Liver (tissue), 9 donors: ENCODE results near the gene VPS35L. TPM values are rescaled to one million over a fixed set of nuclear protein-coding genes. Genes with fewer than 3 reads are reported as not detected.

Experiments used
- DNase-seq: peaks from one replicate; pipeline ENCODE4 v3.0.0-alpha.2; 2017; ENCODE audit warnings: low spot score
- H3K27ac ChIP-seq, 2 donors: one replicate each; pipeline ENCODE4 v1.7.0; 2013; ENCODE audit warnings: inconsistent platforms in 2 of 2, low read length in 2 of 2, control low read depth in 1 of 2, low read depth in 1 of 2, mild to moderate bottlenecking in 1 of 2
- H3K27me3 ChIP-seq, 4 donors: one replicate each; pipeline versions ENCODE4 v1.6.1 to v1.7.0; 2013; ENCODE audit warnings: low read length in 3 of 4, inconsistent platforms in 1 of 4, mild to moderate bottlenecking in 1 of 4, moderate library complexity in 1 of 4; ENCODE audit not compliant: control insufficient read depth in 4 of 4, insufficient read depth in 4 of 4
- H3K36me3 ChIP-seq, 4 donors: one replicate each; pipeline versions ENCODE4 v1.6.1 to v1.7.0; 2013; ENCODE audit warnings: low read length in 3 of 4, mild to moderate bottlenecking in 3 of 4, low read depth in 1 of 4, moderate library complexity in 1 of 4; ENCODE audit not compliant: control insufficient read depth in 4 of 4, insufficient read depth in 3 of 4
- H3K4me1 ChIP-seq, 4 donors: one replicate each; pipeline versions ENCODE4 v1.6.1 to v1.7.0; 2013; ENCODE audit warnings: low read length in 3 of 4, mild to moderate bottlenecking in 3 of 4, moderate library complexity in 1 of 4; ENCODE audit not compliant: control insufficient read depth in 4 of 4, insufficient read depth in 4 of 4
- H3K4me3 ChIP-seq, 3 donors: one replicate each; pipeline versions ENCODE4 v1.6.1 to v1.7.0; 2013; ENCODE audit warnings: low read length in 3 of 3, control low read depth in 1 of 3, low read depth in 1 of 3, mild to moderate bottlenecking in 1 of 3
- H3K9ac ChIP-seq, 2 donors: one replicate each; pipeline ENCODE4 v1.7.0; 2013; ENCODE audit warnings: low read length in 2 of 2, mild to moderate bottlenecking in 2 of 2, moderate library complexity in 2 of 2, control low read depth in 1 of 2, low read depth in 1 of 2
- H3K9me3 ChIP-seq, 4 donors: one replicate each; pipeline versions ENCODE4 v1.6.1 to v1.7.0; 2013; ENCODE audit warnings: low read length in 3 of 4; ENCODE audit not compliant: control insufficient read depth in 4 of 4
- FOXA1 ChIP-seq: IDR thresholded peaks from 2 replicates; pipeline ENCODE4 v1.6.1; 2016; ENCODE audit warnings: antibody characterized with exemption
- FOXA2 ChIP-seq: IDR thresholded peaks from 2 replicates; pipeline ENCODE4 v1.6.1; 2016; ENCODE audit warnings: antibody characterized with exemption
- GABPA ChIP-seq, 2 donors: IDR thresholded peaks in 1 of 2; conservative IDR thresholded peaks in 1 of 2; 2 replicates each; pipeline ENCODE4 v1.6.1; 2016; ENCODE audit warnings: antibody characterized with exemption in 2 of 2, mild to moderate bottlenecking in 1 of 2, moderate library complexity in 1 of 2
- HNF4A ChIP-seq, 2 donors: conservative IDR thresholded peaks; 2 replicates each; pipeline ENCODE4 v1.6.1; 2016; ENCODE audit warnings: antibody characterized with exemption in 2 of 2, mild to moderate bottlenecking in 2 of 2
- HNF4G ChIP-seq: IDR thresholded peaks from 2 replicates; pipeline ENCODE4 v1.6.1; 2016; ENCODE audit warnings: antibody characterized with exemption
- JUND ChIP-seq, 2 donors: IDR thresholded peaks; 2 replicates each; pipeline ENCODE4 v1.6.1; 2016; ENCODE audit warnings: antibody characterized with exemption in 2 of 2
- MAX ChIP-seq: IDR thresholded peaks from 2 replicates; pipeline ENCODE4 v1.6.1; 2016; ENCODE audit warnings: antibody characterized with exemption
- NR2F2 ChIP-seq: IDR thresholded peaks from 2 replicates; pipeline ENCODE4 v1.6.1; 2016; ENCODE audit warnings: antibody characterized with exemption
- RAD21 ChIP-seq, 2 donors: IDR thresholded peaks; 2 replicates each; pipeline ENCODE4 v1.6.1; 2016; ENCODE audit warnings: antibody characterized with exemption in 2 of 2, mild to moderate bottlenecking in 2 of 2
- REST ChIP-seq: IDR thresholded peaks from 2 replicates; pipeline ENCODE4 v1.6.1; 2016; ENCODE audit warnings: antibody characterized with exemption, mild to moderate bottlenecking
- RXRA ChIP-seq, 2 donors: IDR thresholded peaks; 2 replicates each; pipeline ENCODE4 v1.6.1; 2017 to 2018; ENCODE audit warnings: antibody characterized with exemption in 2 of 2, mild to moderate bottlenecking in 1 of 2
- SP1 ChIP-seq: IDR thresholded peaks from 2 replicates; pipeline ENCODE4 v1.6.1; 2018; ENCODE audit warnings: antibody characterized with exemption, mild to moderate bottlenecking
- TAF1 ChIP-seq: conservative IDR thresholded peaks from 2 replicates; pipeline ENCODE4 v1.6.1; 2016; ENCODE audit warnings: antibody characterized with exemption, mild to moderate bottlenecking
- YY1 ChIP-seq: IDR thresholded peaks from 2 replicates; pipeline ENCODE4 v1.6.1; 2016; ENCODE audit warnings: antibody characterized with exemption, mild to moderate bottlenecking
- ZBTB33 ChIP-seq: IDR thresholded peaks from 2 replicates; pipeline ENCODE4 v1.6.1; 2016; ENCODE audit warnings: antibody characterized with exemption
- WGBS: extraction: QIAGEN DNeasy Blood & Tissue Kit; methylation state at CpG from one replicate; pipeline ENCODE4 v1.1.7; 2013; 5-methylcytosine and 5-hydroxymethylcytosine counted together
- polyA plus RNA-seq, 2 donors: library from polyadenylated mRNA; stranded (reverse) in 1 of 2; unstranded in 1 of 2; fragments of 200-250 nt in 1 of 2; fragments of >200 nt in 1 of 2; fragmentation: Nextera tagmentation in 1 of 2; extraction: Ambion mirVana in 1 of 2; gene quantifications; one replicate each; pipeline versions ENCODE4 v1.2.1 to v1.2.3, GENCODE V29; 2013 to 2015
- total RNA-seq, 2 donors: library from RNA; depleted of rRNA; stranded (reverse); fragments of >200 nt; gene quantifications; one replicate each; pipeline ENCODE4 v1.2.3, GENCODE V29; 2014
- TF ChIP-seq, protein P1 (sequence below): fragments of 150-350 bp; IDR thresholded peaks from 2 replicates; pipeline ENCODE4 v1.5.1; 2017; ENCODE audit warnings: improper control_type of control experiment, low read depth, low read length; ENCODE audit not compliant: missing input control
- TF ChIP-seq, protein P2 (sequence below): IDR thresholded peaks from 2 replicates; pipeline ENCODE4 v1.6.1; 2016; ENCODE audit warnings: antibody characterized with exemption
- donor health status: healthy.
- donor health status: healthy.
- donor health status: healthy.
- donor health status: healthy.
- donor health status: healthy.

Gene VPS35L
- total and polyA plus RNA-seq, 4 donors, result 10.5 to 18.2 (median 15.1) TPM

- peaks cover 0 to 20% (median 17%) of the 10 kb centered on the region in 4 donors for H3K4me1 ChIP-seq
- no peak overlapping the region for H3K4me3 ChIP-seq
- no peaks in the 10 kb centered on the region for H3K27me3 ChIP-seq
- 95% methylated on average over 2 of the region's 2 CpGs for WGBS
- H3K36me3 ChIP-seq, result peaks cover 0 to 1% (median 0%) of the 10 kb centered on the region in 4 donors
- no peak overlapping the region for H3K9ac ChIP-seq
- DNase-seq, result no peak
- no peak overlapping the region for H3K27ac ChIP-seq
- H3K9me3 ChIP-seq, result no peaks in the 10 kb centered on the region
- TF ChIP-seq HNF4A (conservative IDR thresholded peaks at IDR 0.05) (no peak), FOXA1 (no peak), HNF4G (no peak), MAX (no peak), JUND (IDR thresholded peaks at IDR 0.05) (no peak), RXRA (IDR thresholded peaks at IDR 0.05) (no peak)
- TF ChIP-seq, protein P1, sequence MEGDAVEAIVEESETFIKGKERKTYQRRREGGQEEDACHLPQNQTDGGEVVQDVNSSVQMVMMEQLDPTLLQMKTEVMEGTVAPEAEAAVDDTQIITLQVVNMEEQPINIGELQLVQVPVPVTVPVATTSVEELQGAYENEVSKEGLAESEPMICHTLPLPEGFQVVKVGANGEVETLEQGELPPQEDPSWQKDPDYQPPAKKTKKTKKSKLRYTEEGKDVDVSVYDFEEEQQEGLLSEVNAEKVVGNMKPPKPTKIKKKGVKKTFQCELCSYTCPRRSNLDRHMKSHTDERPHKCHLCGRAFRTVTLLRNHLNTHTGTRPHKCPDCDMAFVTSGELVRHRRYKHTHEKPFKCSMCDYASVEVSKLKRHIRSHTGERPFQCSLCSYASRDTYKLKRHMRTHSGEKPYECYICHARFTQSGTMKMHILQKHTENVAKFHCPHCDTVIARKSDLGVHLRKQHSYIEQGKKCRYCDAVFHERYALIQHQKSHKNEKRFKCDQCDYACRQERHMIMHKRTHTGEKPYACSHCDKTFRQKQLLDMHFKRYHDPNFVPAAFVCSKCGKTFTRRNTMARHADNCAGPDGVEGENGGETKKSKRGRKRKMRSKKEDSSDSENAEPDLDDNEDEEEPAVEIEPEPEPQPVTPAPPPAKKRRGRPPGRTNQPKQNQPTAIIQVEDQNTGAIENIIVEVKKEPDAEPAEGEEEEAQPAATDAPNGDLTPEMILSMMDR, result no peak
Measured at GRCh38 chr16:19522760-19523159, 32.7 kb upstream of the VPS35L start.

DNA sequence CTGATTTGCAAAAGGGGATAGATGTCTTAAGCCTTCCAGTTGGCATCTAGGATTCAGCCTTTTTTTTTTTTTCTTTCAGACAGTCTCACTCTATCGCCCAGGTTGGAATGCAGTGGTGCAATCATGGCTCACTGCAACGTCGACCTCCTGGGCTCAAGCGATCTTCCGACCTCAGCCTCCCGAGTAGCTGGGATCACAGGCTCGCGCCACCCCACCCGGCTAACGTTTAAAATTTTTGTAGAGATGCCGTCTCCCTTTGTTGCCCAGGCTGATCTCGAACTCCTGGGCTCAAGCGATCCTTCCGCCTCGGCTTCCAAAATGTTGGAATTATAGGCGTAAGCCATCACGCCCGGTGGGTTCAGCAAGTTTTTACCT lies 32.3 kb upstream of the VPS35L start:
- H3K9ac ChIP-seq, result no peak overlapping the region
- DNase-seq, result no peak

More for the DNA sequence above, 32.3 kb upstream of the VPS35L start:
- Histone ChIP-seq H3K4me1 (peaks cover 0 to 20% (median 17%) of the 10 kb centered on the region in 4 donors), H3K4me3 (no peak overlapping the region), H3K36me3 (peaks cover 0 to 4% (median 0%) of the 10 kb centered on the region in 4 donors), H3K27me3 (no peaks in the 10 kb centered on the region), H3K27ac (no peak overlapping the region), H3K9me3 (no peaks in the 10 kb centered on the region)
- TF ChIP-seq YY1 (no peak), HNF4A (conservative IDR thresholded peaks at IDR 0.05) (no peak), REST (no peak), GABPA (IDR thresholded peaks at IDR 0.05 in 1 of 2, conservative IDR thresholded peaks at IDR 0.05 in 1 of 2) (no peak), HNF4G (no peak), FOXA1 (no peak), ZBTB33 (no peak), NR2F2 (no peak), MAX (no peak), FOXA2 (no peak), SP1 (no peak), RXRA (IDR thresholded peaks at IDR 0.05) (no peak), TAF1 (no peak), JUND (IDR thresholded peaks at IDR 0.05) (no peak), RAD21 (IDR thresholded peaks at IDR 0.05) (no peak)
- TF ChIP-seq, protein P2, sequence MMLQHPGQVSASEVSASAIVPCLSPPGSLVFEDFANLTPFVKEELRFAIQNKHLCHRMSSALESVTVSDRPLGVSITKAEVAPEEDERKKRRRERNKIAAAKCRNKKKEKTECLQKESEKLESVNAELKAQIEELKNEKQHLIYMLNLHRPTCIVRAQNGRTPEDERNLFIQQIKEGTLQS, result no peak
- TF ChIP-seq, protein P1, result no peak
- 71% methylated on average over 18 of the region's 18 CpGs for WGBS
